Measurements from ENCODE around the gene GALNT18. TPM values are rescaled to one million over a fixed set of nuclear protein-coding genes. Genes with fewer than 3 reads are reported as not detected.

Gene GALNT18
- total RNA-seq, 5 donors from 2014 or later (not counting 1 experiment from before 2014, with no cell fraction given): 0.10 to 0.15 TPM; not detected in 3

DNA sequence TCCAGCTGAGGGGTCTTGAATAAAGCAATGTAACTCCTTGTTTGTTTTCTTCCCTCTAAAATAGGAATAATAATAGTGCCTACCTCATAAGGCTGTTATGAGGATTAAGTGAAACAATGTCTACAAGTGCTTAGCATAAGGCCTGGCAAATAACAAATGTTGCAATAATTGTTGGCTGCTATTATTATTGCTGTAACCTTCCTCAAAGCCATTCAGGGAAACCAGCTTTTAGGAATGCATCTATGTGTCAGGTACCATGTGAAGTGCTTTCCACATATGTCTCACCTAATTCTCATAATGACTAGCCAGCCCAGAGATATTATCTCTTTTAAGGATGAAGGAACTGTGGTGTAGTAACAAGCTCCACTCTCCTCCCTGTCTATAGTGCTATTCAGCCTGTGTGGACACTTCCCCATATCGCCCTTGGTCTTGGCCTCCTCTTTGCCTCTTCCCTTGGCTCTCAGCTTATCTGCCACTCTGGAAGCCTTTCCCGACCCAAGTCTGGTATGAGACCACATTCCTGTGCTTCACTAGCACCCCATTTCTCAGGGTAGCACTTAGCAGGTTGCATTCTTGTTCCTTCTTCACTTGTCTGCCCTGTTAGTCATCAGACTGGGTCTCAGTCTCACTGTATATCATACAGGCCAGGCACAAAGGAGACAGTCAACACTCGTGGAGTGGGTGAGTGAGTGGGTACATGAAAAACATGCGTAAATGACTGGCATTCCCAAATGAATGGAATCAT, 292.6 kb downstream of the GALNT18 start:
- Histone ChIP-seq H3K4me1 (ENCODE audit: control insufficient read depth in 1 of 2, extremely low read depth in 1 of 2, insufficient read depth in 2 of 2, low read length in 2 of 2) (no peaks in the 10 kb centered on the region), H3K36me3 (ENCODE audit: control insufficient read depth in 2 of 2, extremely low read depth in 1 of 2, insufficient read depth in 1 of 2, low read length in 1 of 2) (no peaks in the 10 kb centered on the region), H3K27ac (ENCODE audit: low read length) (no peak overlapping the region), H3K27me3 (replicated peaks in 1 of 2; ENCODE audit: control insufficient read depth in 2 of 2, extremely low read depth in 1 of 2, insufficient read depth in 2 of 2, low read length in 1 of 2) (peaks cover 0 to 13% of the 10 kb centered on the region in 2 experiments), H3K9me3 (no peaks in the 10 kb centered on the region), H3K4me3 (ENCODE audit: control insufficient read depth in 1 of 2, extremely low read depth in 1 of 2, low read length in 1 of 2) (no peak overlapping the region)
- DNase-seq (no peak), ATAC-seq (replicated peaks in 1 of 4) (no peak)
- H3K4me1 Mint-ChIP-seq: no peaks in the 10 kb centered on the region
- 71% methylated on average over 3 of the region's 4 CpGs for WGBS (ENCODE audit: insufficient coverage)
- no peaks in the 10 kb centered on the region for H3K36me3 Mint-ChIP-seq
- CTCF ChIA-PET: interaction anchor here in 1 of 2 donors (1.4 kb wide), 1 partner anchor 10 kb away, joined by 3 read pairs; no protein-coding TSS in a partner anchor
- no peaks in the 10 kb centered on the region for H3K27me3 Mint-ChIP-seq
- POLR2A ChIA-PET: no interaction called here
- H3K9me3 Mint-ChIP-seq: no peaks in the 10 kb centered on the region
- H3K4me3 Mint-ChIP-seq: no peak overlapping the region
- H3K27ac Mint-ChIP-seq: no peak overlapping the region

GRCh38 chr11:11324090-11324489, 297.7 kb downstream of the GALNT18 start:
- H3K27ac Mint-ChIP-seq: no peak overlapping the region
- POLR2A ChIA-PET: no interaction called here
- no peak for ATAC-seq (replicated peaks in 1 of 4)

DNA sequence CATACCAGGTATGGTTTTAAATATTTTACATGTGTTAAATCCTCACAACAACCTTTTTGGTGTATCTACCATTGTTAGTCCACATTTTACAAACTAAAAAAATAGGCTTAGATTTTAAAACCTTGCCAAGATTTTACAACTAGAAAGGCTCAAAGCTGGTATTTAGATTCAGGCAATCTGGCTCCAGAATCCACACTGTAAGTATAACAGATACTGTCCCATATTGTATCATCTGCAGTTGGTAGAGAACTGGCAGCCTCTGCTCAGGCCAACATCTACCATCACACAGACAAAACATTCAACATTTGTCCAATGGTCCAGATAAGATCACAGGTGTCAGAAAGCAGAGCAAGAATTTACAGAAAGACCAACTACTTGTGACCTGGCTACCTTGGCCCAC, 299.7 kb downstream of the GALNT18 start:
- POLR2A ChIA-PET: interaction anchor here in 1 of 2 donors (0.6 kb wide), 1 partner anchor 437 kb away, joined by 3 read pairs; no protein-coding TSS in a partner anchor
- CTCF ChIA-PET: no interaction called here
- no peaks in the 10 kb centered on the region for H3K4me1 Mint-ChIP-seq
- no peaks in the 10 kb centered on the region for H3K36me3 Mint-ChIP-seq
- Histone ChIP-seq H3K27ac (ENCODE audit: low read length) (no peak overlapping the region), H3K27me3 (replicated peaks in 1 of 2; ENCODE audit: control insufficient read depth in 2 of 2, extremely low read depth in 1 of 2, insufficient read depth in 2 of 2, low read length in 1 of 2) (peaks cover 0 to 4% of the 10 kb centered on the region in 2 experiments), H3K4me1 (ENCODE audit: control insufficient read depth in 1 of 2, extremely low read depth in 1 of 2, insufficient read depth in 2 of 2, low read length in 2 of 2) (no peaks in the 10 kb centered on the region), H3K4me3 (ENCODE audit: control insufficient read depth in 1 of 2, extremely low read depth in 1 of 2, low read length in 1 of 2) (no peak overlapping the region), H3K36me3 (ENCODE audit: control insufficient read depth in 2 of 2, extremely low read depth in 1 of 2, insufficient read depth in 1 of 2, low read length in 1 of 2) (no peaks in the 10 kb centered on the region), H3K9me3 (no peaks in the 10 kb centered on the region)
- ATAC-seq (replicated peaks in 1 of 4) (no peak), DNase-seq (no peak)
- peaks cover 7 to 17% (median 14%) of the 10 kb centered on the region in 3 donors for H3K9me3 Mint-ChIP-seq
- H3K27ac Mint-ChIP-seq: no peak overlapping the region
- H3K27me3 Mint-ChIP-seq: peaks cover 0 to 4% of the 10 kb centered on the region in 2 donors
- H3K4me3 Mint-ChIP-seq: no peak overlapping the region

More at GRCh38 chr11:11324090-11324489, 297.7 kb downstream of the GALNT18 start:
- Mint-ChIP-seq H3K4me1 (no peaks in the 10 kb centered on the region), H3K4me3 (no peak overlapping the region), H3K36me3 (no peaks in the 10 kb centered on the region), H3K9me3 (peaks cover 7 to 17% (median 14%) of the 10 kb centered on the region in 3 donors), H3K27me3 (peaks cover 0 to 4% of the 10 kb centered on the region in 2 donors)
- no peak overlapping the region for H3K4me3 ChIP-seq (ENCODE audit: control insufficient read depth in 1 of 2, extremely low read depth in 1 of 2, low read length in 1 of 2)
- H3K4me1 ChIP-seq (ENCODE audit: control insufficient read depth in 1 of 2, extremely low read depth in 1 of 2, insufficient read depth in 2 of 2, low read length in 2 of 2): no peaks in the 10 kb centered on the region
- DNase-seq: no peak
- H3K9me3 ChIP-seq: no peaks in the 10 kb centered on the region
- H3K27me3 ChIP-seq (replicated peaks in 1 of 2; ENCODE audit: control insufficient read depth in 2 of 2, extremely low read depth in 1 of 2, insufficient read depth in 2 of 2, low read length in 1 of 2): peaks cover 0 to 13% of the 10 kb centered on the region in 2 experiments
- H3K36me3 ChIP-seq (ENCODE audit: control insufficient read depth in 2 of 2, extremely low read depth in 1 of 2, insufficient read depth in 1 of 2, low read length in 1 of 2): no peaks in the 10 kb centered on the region
- no CpG with 5 or more reads among the region's 1 CpG for WGBS (ENCODE audit: insufficient coverage)
- CTCF ChIA-PET: no interaction called here
- H3K27ac ChIP-seq (ENCODE audit: low read length): no peak overlapping the region

GRCh38 chr11:11320825-11321224, 301.0 kb downstream of the GALNT18 start:
- Histone ChIP-seq H3K4me1 (ENCODE audit: control insufficient read depth in 1 of 2, extremely low read depth in 1 of 2, insufficient read depth in 2 of 2, low read length in 2 of 2) (no peaks in the 10 kb centered on the region), H3K4me3 (ENCODE audit: control insufficient read depth in 1 of 2, extremely low read depth in 1 of 2, low read length in 1 of 2) (no peak overlapping the region), H3K36me3 (ENCODE audit: control insufficient read depth in 2 of 2, extremely low read depth in 1 of 2, insufficient read depth in 1 of 2, low read length in 1 of 2) (no peaks in the 10 kb centered on the region), H3K9me3 (no peaks in the 10 kb centered on the region), H3K27me3 (replicated peaks in 1 of 2; ENCODE audit: control insufficient read depth in 2 of 2, extremely low read depth in 1 of 2, insufficient read depth in 2 of 2, low read length in 1 of 2) (peaks cover 0 to 4% of the 10 kb centered on the region in 2 experiments), H3K27ac (ENCODE audit: low read length) (no peak overlapping the region)
- POLR2A ChIA-PET: no interaction called here
- ATAC-seq (replicated peaks in 1 of 4): no peak
- peaks cover 0 to 4% of the 10 kb centered on the region in 2 donors for H3K27me3 Mint-ChIP-seq
- H3K4me1 Mint-ChIP-seq: no peaks in the 10 kb centered on the region
- H3K36me3 Mint-ChIP-seq: no peaks in the 10 kb centered on the region
- H3K4me3 Mint-ChIP-seq: no peak overlapping the region
- no peak overlapping the region for H3K27ac Mint-ChIP-seq
- peaks cover 7 to 17% (median 14%) of the 10 kb centered on the region in 3 donors for H3K9me3 Mint-ChIP-seq
- no peak for DNase-seq
- WGBS (ENCODE audit: insufficient coverage): no CpG with 5 or more reads among the region's 2 CpGs
- CTCF ChIA-PET: no interaction called here

DNA sequence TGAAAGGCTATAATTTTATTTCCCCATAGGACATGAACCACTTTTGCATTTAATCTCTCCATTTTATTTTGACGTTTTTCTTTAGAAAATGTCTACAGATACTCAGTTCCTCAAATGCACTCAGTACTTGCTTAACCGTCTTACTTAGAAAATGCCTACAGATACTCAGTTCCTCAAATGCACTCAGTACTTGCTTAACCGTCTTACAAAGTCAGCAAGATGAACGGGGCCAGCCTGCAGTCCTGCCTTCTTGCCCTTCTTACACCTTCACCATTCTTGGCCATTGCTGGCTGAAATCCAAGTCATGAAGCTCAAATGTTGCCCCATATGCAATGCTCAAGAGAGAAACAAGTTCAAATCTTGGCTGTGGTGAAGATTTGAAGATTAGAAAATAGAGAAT, 302.8 kb downstream of the GALNT18 start:
- ATAC-seq (replicated peaks in 1 of 4): no peak
- no peak overlapping the region for H3K27ac Mint-ChIP-seq
- H3K9me3 Mint-ChIP-seq: peaks cover 7 to 17% (median 14%) of the 10 kb centered on the region in 3 donors
- H3K9me3 ChIP-seq: no peaks in the 10 kb centered on the region
- H3K4me3 ChIP-seq (ENCODE audit: control insufficient read depth in 1 of 2, extremely low read depth in 1 of 2, low read length in 1 of 2): no peak overlapping the region
- peaks cover 0 to 4% of the 10 kb centered on the region in 2 experiments for H3K27me3 ChIP-seq (replicated peaks in 1 of 2; ENCODE audit: control insufficient read depth in 2 of 2, extremely low read depth in 1 of 2, insufficient read depth in 2 of 2, low read length in 1 of 2)
- no peaks in the 10 kb centered on the region for H3K36me3 Mint-ChIP-seq
- H3K4me1 ChIP-seq (ENCODE audit: control insufficient read depth in 1 of 2, extremely low read depth in 1 of 2, insufficient read depth in 2 of 2, low read length in 2 of 2): no peaks in the 10 kb centered on the region
- DNase-seq: no peak
- no peaks in the 10 kb centered on the region for H3K4me1 Mint-ChIP-seq
- no peak overlapping the region for H3K27ac ChIP-seq (ENCODE audit: low read length)
- no peak overlapping the region for H3K4me3 Mint-ChIP-seq
- ChIA-PET POLR2A (no interaction called here), CTCF (interaction anchor here in 1 of 2 donors (1.5 kb wide), 1 partner anchor 17 kb away, joined by 4 read pairs; no protein-coding TSS in a partner anchor)
- H3K36me3 ChIP-seq (ENCODE audit: control insufficient read depth in 2 of 2, extremely low read depth in 1 of 2, insufficient read depth in 1 of 2, low read length in 1 of 2): no peaks in the 10 kb centered on the region
- H3K27me3 Mint-ChIP-seq: peaks cover 0 to 4% of the 10 kb centered on the region in 2 donors
- 50% methylated on average over 4 of the region's 4 CpGs for WGBS (ENCODE audit: insufficient coverage)

DNA sequence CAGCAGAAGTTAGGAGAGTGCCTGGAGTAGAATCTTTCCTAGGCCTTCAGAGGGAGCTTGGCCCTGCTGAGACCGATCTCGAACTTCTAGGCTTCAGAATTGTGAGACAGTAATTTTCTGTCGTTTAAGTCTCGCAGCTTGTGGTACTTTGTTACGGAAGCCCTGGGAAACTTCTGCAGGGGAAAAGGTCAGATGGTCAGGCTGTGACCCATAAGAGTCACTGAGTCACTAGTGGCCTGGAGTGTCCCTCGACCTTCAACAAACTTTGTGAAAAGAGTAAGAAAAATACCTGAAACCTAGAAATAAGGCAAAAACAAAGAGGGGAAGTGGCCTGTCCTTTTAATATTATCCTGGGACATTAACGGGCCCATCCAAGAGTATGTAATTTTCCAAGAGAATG, 303.3 kb downstream of the GALNT18 start:
- Histone ChIP-seq H3K27me3 (replicated peaks in 1 of 2; ENCODE audit: control insufficient read depth in 2 of 2, extremely low read depth in 1 of 2, insufficient read depth in 2 of 2, low read length in 1 of 2) (peaks cover 0 to 4% of the 10 kb centered on the region in 2 experiments), H3K4me3 (ENCODE audit: control insufficient read depth in 1 of 2, extremely low read depth in 1 of 2, low read length in 1 of 2) (no peak overlapping the region), H3K4me1 (ENCODE audit: control insufficient read depth in 1 of 2, extremely low read depth in 1 of 2, insufficient read depth in 2 of 2, low read length in 2 of 2) (no peaks in the 10 kb centered on the region), H3K36me3 (ENCODE audit: control insufficient read depth in 2 of 2, extremely low read depth in 1 of 2, insufficient read depth in 1 of 2, low read length in 1 of 2) (no peaks in the 10 kb centered on the region), H3K27ac (ENCODE audit: low read length) (no peak overlapping the region), H3K9me3 (no peaks in the 10 kb centered on the region)
- DNase-seq: no peak
- ChIA-PET CTCF (interaction anchor here in 1 of 2 donors (1.5 kb wide), 1 partner anchor 18 kb away, joined by 4 read pairs; no protein-coding TSS in a partner anchor), POLR2A (no interaction called here)
- Mint-ChIP-seq H3K27me3 (peaks cover 0 to 4% of the 10 kb centered on the region in 2 donors), H3K9me3 (peaks cover 7 to 12% (median 11%) of the 10 kb centered on the region in 3 donors), H3K4me3 (no peak overlapping the region), H3K4me1 (no peaks in the 10 kb centered on the region), H3K27ac (no peak overlapping the region), H3K36me3 (no peaks in the 10 kb centered on the region)
- ATAC-seq (replicated peaks in 1 of 4): no peak
- 77% methylated on average over 6 of the region's 7 CpGs for WGBS (ENCODE audit: insufficient coverage)
